Epithelial cell of esophagus (primary cell): ENCODE data around the gene AFF1.

Experiments used
- DNase-seq: peaks from one replicate; pipeline ENCODE4 v3.0.0; 2010; ENCODE audit warnings: low read depth
- H3K4me3 ChIP-seq: 2 replicates; pipeline ENCODE4 v1.5.1; 2011; ENCODE audit warnings: mild to moderate bottlenecking, low read length, control low read depth
- TF ChIP-seq, protein P1 (sequence below): IDR thresholded peaks from 2 replicates; pipeline ENCODE4 v1.5.1; 2011; ENCODE audit warnings: low read depth, mild to moderate bottlenecking, low read length, control low read depth, inconsistent platforms; ENCODE audit not compliant: insufficient read depth; ENCODE audit errors: missing control alignments

Gene AFF1

DNA sequence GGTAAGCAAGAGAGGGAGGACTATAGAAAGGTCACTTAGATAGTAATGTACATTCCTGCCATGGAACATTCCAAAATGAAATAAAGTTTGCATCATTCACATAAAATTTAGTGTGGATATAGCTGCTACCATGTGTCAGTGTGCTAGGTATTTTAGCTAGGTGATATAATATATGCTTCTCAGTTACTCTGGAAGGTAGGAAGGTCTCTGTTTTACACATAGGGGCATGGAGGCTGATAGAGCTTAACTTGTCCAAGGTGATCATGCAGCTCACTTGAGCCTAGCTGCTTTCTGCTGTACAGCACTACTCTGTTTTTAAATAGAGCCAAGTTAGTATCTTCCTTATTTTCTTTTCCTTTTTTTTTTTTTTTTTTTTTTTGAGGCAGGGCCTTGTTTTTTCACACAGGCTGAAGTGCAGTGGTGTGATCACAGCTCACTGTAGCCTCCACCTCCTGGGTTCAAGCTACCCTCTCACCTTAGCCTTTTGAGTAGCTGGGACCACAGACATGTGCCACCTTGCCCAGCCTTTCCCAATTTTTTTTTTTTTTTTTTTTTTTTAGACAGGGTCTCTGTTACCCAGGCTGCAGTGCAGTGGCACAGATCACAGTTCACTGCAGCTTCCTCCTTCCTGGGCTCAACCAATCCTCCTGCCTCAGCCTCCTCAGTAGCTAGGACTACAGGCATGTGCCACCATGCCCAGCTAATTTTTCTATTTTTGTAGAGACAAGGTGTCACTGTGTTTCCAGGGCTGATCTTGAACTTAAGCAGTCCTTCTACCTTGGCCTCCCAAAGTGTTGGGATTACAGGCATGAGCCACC, 10.4 kb downstream of the AFF1 start:
- TF ChIP-seq, protein P1, sequence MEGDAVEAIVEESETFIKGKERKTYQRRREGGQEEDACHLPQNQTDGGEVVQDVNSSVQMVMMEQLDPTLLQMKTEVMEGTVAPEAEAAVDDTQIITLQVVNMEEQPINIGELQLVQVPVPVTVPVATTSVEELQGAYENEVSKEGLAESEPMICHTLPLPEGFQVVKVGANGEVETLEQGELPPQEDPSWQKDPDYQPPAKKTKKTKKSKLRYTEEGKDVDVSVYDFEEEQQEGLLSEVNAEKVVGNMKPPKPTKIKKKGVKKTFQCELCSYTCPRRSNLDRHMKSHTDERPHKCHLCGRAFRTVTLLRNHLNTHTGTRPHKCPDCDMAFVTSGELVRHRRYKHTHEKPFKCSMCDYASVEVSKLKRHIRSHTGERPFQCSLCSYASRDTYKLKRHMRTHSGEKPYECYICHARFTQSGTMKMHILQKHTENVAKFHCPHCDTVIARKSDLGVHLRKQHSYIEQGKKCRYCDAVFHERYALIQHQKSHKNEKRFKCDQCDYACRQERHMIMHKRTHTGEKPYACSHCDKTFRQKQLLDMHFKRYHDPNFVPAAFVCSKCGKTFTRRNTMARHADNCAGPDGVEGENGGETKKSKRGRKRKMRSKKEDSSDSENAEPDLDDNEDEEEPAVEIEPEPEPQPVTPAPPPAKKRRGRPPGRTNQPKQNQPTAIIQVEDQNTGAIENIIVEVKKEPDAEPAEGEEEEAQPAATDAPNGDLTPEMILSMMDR = no peak
- no peak for DNase-seq
- no peak overlapping the region for H3K4me3 ChIP-seq

DNA sequence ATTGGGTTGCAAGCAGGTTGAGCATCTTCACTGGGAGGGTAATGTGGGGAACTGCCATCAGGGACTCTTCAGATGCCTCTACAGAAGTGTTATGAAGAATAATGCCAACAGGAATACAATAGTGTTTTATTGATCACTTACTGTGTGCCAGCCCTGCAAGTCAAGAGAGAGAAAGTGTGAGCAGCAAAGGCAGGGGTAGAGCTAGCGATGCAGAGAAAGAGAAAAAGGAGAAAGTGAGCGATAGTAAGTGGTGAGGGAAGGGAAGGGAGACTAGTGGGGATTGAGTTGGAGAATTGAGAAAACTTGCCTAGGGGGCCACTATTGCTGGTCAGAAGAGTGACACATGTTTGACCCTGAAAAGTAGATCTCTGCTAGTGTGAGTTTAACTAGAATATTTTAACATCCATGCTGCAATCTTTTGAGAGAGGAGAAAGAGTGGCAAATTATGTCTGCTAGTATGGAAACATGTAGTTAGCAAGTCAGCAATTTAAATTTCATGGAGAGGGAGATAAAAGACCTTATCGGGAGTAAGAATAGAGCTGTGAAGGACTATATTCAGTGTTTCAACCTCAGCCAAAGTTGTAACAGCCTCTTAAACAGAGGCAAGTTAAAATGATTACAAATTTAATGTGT, 12.2 kb downstream of the AFF1 start:
- TF ChIP-seq, protein P1 = no peak
- no peak overlapping the region for H3K4me3 ChIP-seq
- DNase-seq = no peak

DNA sequence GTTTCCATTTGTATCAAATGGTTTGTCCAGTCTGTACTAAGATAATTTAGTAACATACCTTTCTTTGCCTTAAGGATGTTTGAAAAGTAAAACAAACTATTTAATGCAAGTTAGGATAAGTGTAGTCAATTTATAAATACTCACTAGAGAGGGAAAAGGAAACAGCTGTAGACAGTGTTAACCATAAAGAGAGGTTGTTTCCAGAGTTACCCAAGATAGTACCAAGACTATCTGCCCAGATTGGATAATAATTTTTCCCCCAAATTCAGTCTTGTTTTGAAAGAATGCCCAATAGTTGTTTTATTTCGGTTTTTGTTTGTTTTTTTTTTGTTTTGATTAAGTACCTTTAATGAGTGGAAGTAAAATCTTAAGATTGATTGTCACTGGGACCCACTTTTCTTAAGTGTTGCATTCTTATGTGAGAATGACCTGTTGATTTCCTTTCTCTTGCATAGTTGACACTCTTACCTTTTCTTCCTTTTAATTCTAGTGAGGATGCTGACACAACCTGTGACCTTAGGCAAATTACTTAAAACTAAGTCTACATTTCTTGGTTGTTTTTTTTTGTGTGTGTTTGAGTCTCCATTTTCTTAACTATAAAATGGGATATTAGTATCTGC, 12.8 kb downstream of the AFF1 start:
- TF ChIP-seq, protein P1 = no peak
- no peak for DNase-seq
- no peak overlapping the region for H3K4me3 ChIP-seq

DNA sequence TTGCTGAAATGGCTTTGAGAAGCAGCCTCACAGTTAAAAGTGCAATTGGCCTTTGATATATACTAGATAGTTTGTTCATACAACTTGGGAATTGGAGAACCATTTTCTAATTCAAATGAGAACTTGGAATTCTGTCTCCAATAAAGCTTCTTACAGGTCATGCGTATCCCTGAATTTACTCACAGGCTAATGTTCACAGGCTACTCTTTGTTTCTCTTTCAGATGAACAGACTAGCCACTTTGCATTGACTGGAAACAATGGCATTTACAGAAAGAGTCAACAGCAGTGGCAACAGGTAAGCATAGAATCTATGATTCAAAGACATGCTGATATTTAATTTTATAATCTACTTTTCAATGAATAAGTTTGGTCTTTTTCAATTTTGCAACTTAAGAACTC, 13.5 kb downstream of the AFF1 start:
- peak; percentile 15 for DNase-seq
- TF ChIP-seq, protein P1 = no peak
- no peak overlapping the region for H3K4me3 ChIP-seq

DNA sequence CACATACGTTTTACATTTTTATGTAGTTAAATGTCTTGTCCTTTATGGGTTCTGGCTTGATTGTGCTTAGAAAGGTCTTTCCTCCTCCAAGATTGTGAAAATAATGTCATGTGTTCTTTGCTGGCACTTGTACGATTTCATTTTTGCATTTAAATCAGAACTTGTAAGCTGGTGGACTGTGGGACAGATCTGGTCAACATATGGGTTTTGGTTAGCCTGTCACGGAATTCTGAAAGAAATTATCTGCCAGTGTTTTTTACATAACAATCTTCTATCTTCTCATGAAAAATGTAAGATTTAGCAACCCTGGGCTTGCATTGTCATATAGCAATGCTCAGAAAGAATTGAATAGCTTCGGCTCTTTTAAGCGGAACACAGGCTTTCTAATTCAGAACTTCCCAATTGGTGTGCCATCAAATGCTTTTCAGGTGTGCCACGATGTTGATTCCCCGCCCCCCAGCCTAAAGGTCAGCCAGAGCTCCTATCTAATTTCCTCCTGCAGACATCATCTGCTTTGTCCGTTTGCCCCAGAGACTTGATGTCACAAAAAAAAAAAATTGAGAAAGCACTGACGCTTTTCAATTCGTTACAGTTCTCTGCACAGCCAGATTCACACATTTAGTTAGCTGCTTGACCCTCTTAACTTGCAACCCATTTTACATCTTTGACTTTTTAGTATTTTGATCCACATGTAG, 16.2 kb downstream of the AFF1 start:
- TF ChIP-seq, protein P1 = no peak
- no peak for DNase-seq
- H3K4me3 ChIP-seq = no peak overlapping the region

DNA sequence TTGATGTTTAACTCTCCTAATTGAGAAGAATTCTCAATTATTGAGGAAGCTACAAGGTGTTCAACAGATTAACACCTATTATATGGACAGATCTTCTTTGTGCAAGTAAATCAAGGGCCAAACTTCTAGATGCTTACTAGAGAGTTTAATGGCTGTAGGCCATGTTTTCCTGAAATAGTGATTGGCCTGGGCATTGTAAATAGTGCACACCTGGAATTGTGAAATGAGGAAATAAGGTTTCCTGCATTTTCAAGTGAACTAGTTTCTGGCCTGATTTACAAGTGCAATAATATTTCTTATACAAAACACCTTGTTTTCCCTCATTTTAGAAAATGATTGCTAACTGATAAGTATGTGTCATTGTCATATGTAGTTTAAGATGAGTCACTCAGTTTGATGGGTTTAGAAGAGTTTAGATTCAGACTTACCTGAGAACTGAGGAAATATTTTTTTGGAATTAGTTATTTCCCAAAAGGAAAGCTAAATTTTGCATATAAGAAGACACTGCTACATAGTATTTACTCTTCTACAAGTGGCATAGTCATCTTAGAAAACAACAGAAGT, 21.2 kb downstream of the AFF1 start:
- peak; percentile 50 for DNase-seq
- no peak overlapping the region for H3K4me3 ChIP-seq
- TF ChIP-seq, protein P1 = no peak
